Endodermal cell (in vitro differentiated cells): ENCODE data around the gene DMXL2. TPM values are rescaled to one million over a fixed set of nuclear protein-coding genes. Genes with fewer than 3 reads are reported as not detected.

Source experiments
- DNase-seq: peaks from one replicate; pipeline ENCODE4 v3.0.0-alpha.2; 2017
- H3K27ac ChIP-seq: 2 replicates; pipeline ENCODE4 v1.5.1; 2013; ENCODE audit warnings: mild to moderate bottlenecking, low read depth, low read length, moderate library complexity
- H3K27me3 ChIP-seq: 2 replicates; pipeline ENCODE4 v1.6.1; 2013; ENCODE audit warnings: mild to moderate bottlenecking, low read length, moderate library complexity; ENCODE audit not compliant: insufficient read depth, control insufficient read depth, poor library complexity, severe bottlenecking
- H3K36me3 ChIP-seq: 2 replicates; pipeline ENCODE4 v1.7.0; 2013; ENCODE audit warnings: mild to moderate bottlenecking, low read length, moderate library complexity; ENCODE audit not compliant: control insufficient read depth, insufficient read depth
- H3K4me1 ChIP-seq: one replicate; pipeline ENCODE4 v1.7.0; 2013; ENCODE audit warnings: low read length; ENCODE audit not compliant: control insufficient read depth, insufficient read depth
- H3K4me3 ChIP-seq: 2 replicates; pipeline ENCODE4 v1.5.1; 2013; ENCODE audit warnings: mild to moderate bottlenecking, low read length, moderate library complexity
- H3K9ac ChIP-seq: 2 replicates; pipeline ENCODE4 v1.6.1; 2013; ENCODE audit warnings: mild to moderate bottlenecking, low read length, moderate library complexity; ENCODE audit not compliant: poor library complexity, severe bottlenecking; ENCODE audit errors: extremely low read depth
- H3K9me3 ChIP-seq: 2 replicates; pipeline ENCODE4 v1.6.1; 2013; ENCODE audit warnings: mild to moderate bottlenecking, low read length, moderate library complexity; ENCODE audit not compliant: control insufficient read depth
- H3K27ac Mint-ChIP-seq: 2 replicates; pipeline ENCODE4 v1.8.0; 2020; ENCODE audit warnings: mixed read lengths
- H3K27me3 Mint-ChIP-seq: 2 replicates; pipeline ENCODE4 v1.8.0; 2021; ENCODE audit warnings: mild to moderate bottlenecking, mixed read lengths; ENCODE audit not compliant: insufficient read depth
- H3K36me3 Mint-ChIP-seq: 2 replicates; pipeline ENCODE4 v1.8.0; 2020; ENCODE audit warnings: low read depth, mixed read lengths
- H3K4me1 Mint-ChIP-seq: 2 replicates; pipeline ENCODE4 v1.8.0; 2020; ENCODE audit warnings: mixed read lengths
- H3K4me3 Mint-ChIP-seq: 2 replicates; pipeline ENCODE4 v1.8.0; 2020; ENCODE audit warnings: mild to moderate bottlenecking, moderate library complexity, mixed read lengths
- H3K9me3 Mint-ChIP-seq: 2 replicates; pipeline ENCODE4 v1.8.0; 2020; ENCODE audit warnings: mild to moderate bottlenecking, mixed read lengths
- WGBS, 2 experiments: methylation state at CpG; one replicate each; pipeline versions ENCODE4 v1.1.5 to v1.1.7; 2013; ENCODE audit warnings: missing lambda C conversion rate in 2 of 2, mixed read lengths in 1 of 2; ENCODE audit not compliant: insufficient coverage in 1 of 2, insufficient read length in 1 of 2; 5-methylcytosine and 5-hydroxymethylcytosine counted together
- total RNA-seq, 2 donors: library from RNA; stranded (reverse); fragmentation: NEBNext Ultra II Directional in 1 of 2; extraction: Animal tissue kit (Norgen Biotek cat#: 25700) in 1 of 2; gene quantifications; 2 replicates in 1 of 2; 3 replicates in 1 of 2; pipeline ENCODE4 v1.2.1, GENCODE V29; 2021
- TF ChIP-seq, protein P1 (sequence below): fragments of 200-600 bp; sonication (generic); conservative IDR thresholded peaks from 2 replicates; pipeline ENCODE4 v1.5.0; 2021; ENCODE audit warnings: antibody characterized with exemption, mild to moderate bottlenecking

DMXL2 gene
- total RNA-seq, 2 donors from 2014 or later: 20.8 to 31.5 TPM

DNA sequence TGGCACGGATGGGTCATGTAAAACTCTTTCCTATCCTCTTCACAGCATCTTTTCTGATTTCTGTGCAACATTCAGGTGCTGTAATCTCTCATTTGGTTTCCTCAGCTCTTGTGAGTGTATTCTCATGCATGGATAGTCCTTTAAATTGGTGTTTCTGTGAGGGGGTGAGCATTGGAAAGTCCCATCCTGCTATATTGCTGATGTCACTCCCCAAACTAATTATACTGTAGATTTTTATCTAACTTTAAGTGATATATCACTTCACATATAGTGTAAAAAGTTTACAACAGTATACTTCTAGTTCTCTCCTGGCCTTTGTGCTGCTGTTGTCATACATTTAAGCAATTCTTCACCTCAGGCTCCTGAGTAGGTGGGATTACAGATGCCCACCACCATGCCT is 178.5 kb downstream of the DMXL2 start:
- Mint-ChIP-seq H3K36me3 (peaks cover 5% of the 10 kb centered on the region), H3K27me3 (peaks cover 2% of the 10 kb centered on the region), H3K4me3 (no peak overlapping the region), H3K4me1 (peaks cover 13% of the 10 kb centered on the region), H3K27ac (no peak overlapping the region), H3K9me3 (no peaks in the 10 kb centered on the region)
- Histone ChIP-seq H3K27ac (no peak overlapping the region), H3K4me1 (peaks cover 4% of the 10 kb centered on the region), H3K36me3 (peaks cover 7% of the 10 kb centered on the region), H3K9ac (no peak overlapping the region), H3K4me3 (no peak overlapping the region), H3K27me3 (no peaks in the 10 kb centered on the region), H3K9me3 (no peaks in the 10 kb centered on the region)
- DNase-seq: no peak
- WGBS, 2 experiments: 82% methylated on average over 1 of the region's 1 CpG; no CpG with 5 or more reads in 1 of the 2 experiments
- TF ChIP-seq, protein P1, sequence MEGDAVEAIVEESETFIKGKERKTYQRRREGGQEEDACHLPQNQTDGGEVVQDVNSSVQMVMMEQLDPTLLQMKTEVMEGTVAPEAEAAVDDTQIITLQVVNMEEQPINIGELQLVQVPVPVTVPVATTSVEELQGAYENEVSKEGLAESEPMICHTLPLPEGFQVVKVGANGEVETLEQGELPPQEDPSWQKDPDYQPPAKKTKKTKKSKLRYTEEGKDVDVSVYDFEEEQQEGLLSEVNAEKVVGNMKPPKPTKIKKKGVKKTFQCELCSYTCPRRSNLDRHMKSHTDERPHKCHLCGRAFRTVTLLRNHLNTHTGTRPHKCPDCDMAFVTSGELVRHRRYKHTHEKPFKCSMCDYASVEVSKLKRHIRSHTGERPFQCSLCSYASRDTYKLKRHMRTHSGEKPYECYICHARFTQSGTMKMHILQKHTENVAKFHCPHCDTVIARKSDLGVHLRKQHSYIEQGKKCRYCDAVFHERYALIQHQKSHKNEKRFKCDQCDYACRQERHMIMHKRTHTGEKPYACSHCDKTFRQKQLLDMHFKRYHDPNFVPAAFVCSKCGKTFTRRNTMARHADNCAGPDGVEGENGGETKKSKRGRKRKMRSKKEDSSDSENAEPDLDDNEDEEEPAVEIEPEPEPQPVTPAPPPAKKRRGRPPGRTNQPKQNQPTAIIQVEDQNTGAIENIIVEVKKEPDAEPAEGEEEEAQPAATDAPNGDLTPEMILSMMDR: no peak

DNA sequence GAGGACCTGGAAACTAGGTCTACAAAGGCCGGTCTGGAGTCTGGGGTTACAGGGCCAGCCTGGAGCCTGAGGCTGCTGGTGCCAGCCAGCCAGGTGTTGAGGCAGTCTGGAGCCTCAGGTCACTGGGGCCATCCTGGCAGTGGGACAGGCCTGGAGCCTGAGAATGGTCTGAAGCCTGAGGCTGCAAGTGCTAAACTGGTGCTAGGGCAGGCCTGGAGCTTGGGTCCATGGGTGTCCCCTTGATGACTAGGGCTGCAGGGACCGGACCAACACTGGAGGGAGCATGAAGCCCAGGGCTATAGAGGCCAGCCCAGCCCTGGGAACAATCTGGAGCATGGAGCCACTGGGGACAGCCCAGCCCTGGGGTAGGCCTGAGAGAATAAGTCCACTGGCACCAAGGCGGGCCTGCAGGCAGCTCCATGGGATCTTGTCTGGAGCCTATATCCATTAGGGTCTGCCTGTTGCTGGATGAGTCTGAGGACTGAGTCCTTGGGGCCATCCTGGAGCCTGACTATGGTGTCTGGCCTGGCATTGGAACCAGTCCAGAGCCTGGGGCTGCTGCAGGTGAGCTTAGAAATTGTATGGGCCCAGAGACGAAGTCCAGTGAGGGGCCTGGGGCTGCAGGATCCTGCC is 179.2 kb downstream of the DMXL2 start:
- 71 to 97% methylated on average over 1 to 4 of the region's 4 CpGs for WGBS, 2 experiments
- H3K27ac ChIP-seq: no peak overlapping the region
- no peak overlapping the region for H3K4me3 Mint-ChIP-seq
- H3K36me3 Mint-ChIP-seq: peaks cover 3% of the 10 kb centered on the region
- peaks cover 2% of the 10 kb centered on the region for H3K36me3 ChIP-seq
- no peaks in the 10 kb centered on the region for H3K9me3 ChIP-seq
- no peaks in the 10 kb centered on the region for H3K9me3 Mint-ChIP-seq
- H3K4me3 ChIP-seq: no peak overlapping the region
- H3K27me3 ChIP-seq: no peaks in the 10 kb centered on the region
- H3K4me1 ChIP-seq: peaks cover 4% of the 10 kb centered on the region
- no peak overlapping the region for H3K9ac ChIP-seq
- TF ChIP-seq, protein P1: no peak
- H3K4me1 Mint-ChIP-seq: peaks cover 13% of the 10 kb centered on the region
- H3K27me3 Mint-ChIP-seq: peaks cover 4% of the 10 kb centered on the region
- no peak overlapping the region for H3K27ac Mint-ChIP-seq
- DNase-seq: no peak

DNA sequence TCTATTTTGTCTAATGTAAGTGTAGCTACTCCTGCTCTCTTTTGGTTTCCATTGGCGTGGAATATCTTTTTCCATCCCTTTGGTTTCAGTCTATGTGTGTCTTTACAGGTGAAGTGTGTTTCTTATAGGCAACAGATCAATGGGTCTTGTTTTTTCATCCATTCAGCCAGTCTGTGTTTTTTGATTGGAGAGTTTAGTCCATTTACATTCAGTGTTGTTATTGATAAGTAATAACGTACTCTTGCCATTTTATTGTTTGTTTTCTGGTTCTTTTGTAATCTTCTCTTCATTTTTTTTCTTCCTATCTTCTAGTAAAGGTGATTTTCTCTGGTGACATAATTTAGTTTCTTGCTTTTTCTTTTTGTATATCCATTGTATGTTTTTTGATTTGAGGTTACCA is 184.0 kb downstream of the DMXL2 start:
- no peak overlapping the region for H3K27ac ChIP-seq

More for the DNA sequence above, 184.0 kb downstream of the DMXL2 start:
- no peak overlapping the region for H3K4me3 Mint-ChIP-seq
- TF ChIP-seq, protein P1: no peak
- Histone ChIP-seq H3K27me3 (no peaks in the 10 kb centered on the region), H3K4me3 (no peak overlapping the region), H3K4me1 (no peaks in the 10 kb centered on the region), H3K9ac (no peak overlapping the region), H3K9me3 (no peaks in the 10 kb centered on the region), H3K36me3 (no peaks in the 10 kb centered on the region)
- 86% methylated on average over 2 of the region's 2 CpGs; no CpG with 5 or more reads in 1 of the 2 experiments for WGBS, 2 experiments
- H3K36me3 Mint-ChIP-seq: no peaks in the 10 kb centered on the region
- H3K27me3 Mint-ChIP-seq: peaks cover 19% of the 10 kb centered on the region
- no peaks in the 10 kb centered on the region for H3K4me1 Mint-ChIP-seq
- DNase-seq: no peak
- peaks cover 4% of the 10 kb centered on the region for H3K9me3 Mint-ChIP-seq
- no peak overlapping the region for H3K27ac Mint-ChIP-seq
